Breast epithelium (tissue), 3 donors: ENCODE measurements around the gene CLSTN2.

Source experiments
- CTCF ChIP-seq, 3 donors: fragments of 450-650 bp; IDR thresholded peaks; one replicate each; pipeline ENCODE4 v1.5.1; 2016 to 2017; ENCODE audit warnings: antibody characterized with exemption in 3 of 3, mild to moderate bottlenecking in 3 of 3, moderate library complexity in 3 of 3
- POLR2AphosphoS5 ChIP-seq, 3 donors: sonication (generic); formaldehyde crosslinking; IDR thresholded peaks; one replicate each; pipeline ENCODE4 v1.6.1; 2017; ENCODE audit warnings: antibody characterized with exemption in 3 of 3

GRCh38 chr3:140274429-140274828 is 339.4 kb downstream of the CLSTN2 start:
- no peak for TF ChIP-seq CTCF (IDR thresholded peaks at IDR 0.05)
- no peak for TF ChIP-seq POLR2AphosphoS5 (IDR thresholded peaks at IDR 0.05)
